HEK293 (cell line): Measurements from ENCODE around the gene WDR53.

ENCODE experiments used
- CTCF ChIP-seq: fragments of 450-650 bp; formaldehyde crosslinking; IDR thresholded peaks from 2 replicates; pipeline ENCODE4 v1.5.1; 2016; ENCODE audit warnings: missing biosample characterization, missing genetic modification characterization
- HOXA7 ChIP-seq: sonication (generic); formaldehyde crosslinking; IDR thresholded peaks from 2 replicates; pipeline ENCODE4 v1.8.1; 2022; ENCODE audit warnings: missing genetic modification reagents, borderline replicate concordance
- INSM2 ChIP-seq: fragments of 450-650 bp; formaldehyde crosslinking; IDR thresholded peaks from 2 replicates; pipeline ENCODE4 v1.5.1; 2016; ENCODE audit warnings: missing biosample characterization, missing genetic modification characterization
- REPIN1 ChIP-seq: fragments of 450-650 bp; formaldehyde crosslinking; IDR thresholded peaks from 2 replicates; pipeline ENCODE4 v1.5.1; 2017; ENCODE audit warnings: missing biosample characterization, missing genetic modification characterization, low read depth
- REST ChIP-seq: fragments of 450-650 bp; formaldehyde crosslinking; IDR thresholded peaks from 2 replicates; pipeline ENCODE4 v1.5.1; 2016; ENCODE audit warnings: missing biosample characterization, missing genetic modification characterization
- ZIC2 ChIP-seq: fragments of 450-650 bp; formaldehyde crosslinking; IDR thresholded peaks from 2 replicates; pipeline ENCODE4 v1.5.1; 2016; ENCODE audit warnings: missing biosample characterization, missing genetic modification characterization
- ZNF362 ChIP-seq: fragments of 450-650 bp; formaldehyde crosslinking; IDR thresholded peaks from 2 replicates; pipeline ENCODE4 v1.5.1; 2016; ENCODE audit warnings: missing biosample characterization, missing genetic modification characterization
- ZNF398 ChIP-seq: fragments of 450-650 bp; formaldehyde crosslinking; IDR thresholded peaks from 2 replicates; pipeline ENCODE4 v1.5.1; 2017; ENCODE audit warnings: missing biosample characterization, missing genetic modification characterization
- ZNF513 ChIP-seq: fragments of 450-650 bp; IDR thresholded peaks from 2 replicates; pipeline ENCODE4 v1.5.1; 2018; ENCODE audit warnings: missing biosample characterization, missing genetic modification characterization
- ZNF830 ChIP-seq: fragments of 450-650 bp; IDR thresholded peaks from 2 replicates; pipeline ENCODE4 v1.5.0; 2018; ENCODE audit warnings: missing biosample characterization, missing genetic modification characterization, low read depth, mild to moderate bottlenecking, moderate library complexity
- ZSCAN18 ChIP-seq: fragments of 450-650 bp; formaldehyde crosslinking; IDR thresholded peaks from 2 replicates; pipeline ENCODE4 v1.5.1; 2016; ENCODE audit warnings: missing biosample characterization, missing genetic modification characterization

- TF ChIP-seq ZSCAN18: no peak
- no peak for TF ChIP-seq ZNF362
- peak; percentile 38; the same call in 1 of the 2 replicates for TF ChIP-seq REST
- no peak for TF ChIP-seq HOXA7
- no peak for TF ChIP-seq ZNF513 (tag by site-specific recombination)
- TF ChIP-seq CTCF (tag by site-specific recombination): no peak
- no peak for TF ChIP-seq ZNF398 (tag by site-specific recombination)
- no peak for TF ChIP-seq ZNF830 (tag by site-specific recombination)
- peak; percentile 77 for TF ChIP-seq INSM2 (tag by site-specific recombination)
- TF ChIP-seq REPIN1 (tag by site-specific recombination): no peak
- no peak for TF ChIP-seq ZIC2 (tag by site-specific recombination)
Measured at GRCh38 chr3:196568246-196569002, at the start of gene WDR53, which contains the start of gene FBXO45.
